Right renal cortex interstitium (tissue), 3 donors: ENCODE measurements around the gene PWWP2B. TPM values are rescaled to one million over a fixed set of nuclear protein-coding genes. Genes with fewer than 3 reads are reported as not detected.

Experiments
- DNase-seq, 3 donors: peaks; one replicate each; pipeline ENCODE4 v3.0.0-alpha.2; 2013; ENCODE audit warnings: low read depth in 3 of 3, low spot score in 2 of 3
- polyA plus RNA-seq, 3 donors: library from polyadenylated mRNA; unstranded; fragments of 120-200 nt; gene quantifications; one replicate each; pipeline ENCODE4 v1.2.1, GENCODE V29; 2013; ENCODE audit not compliant: insufficient read length in 3 of 3

Gene PWWP2B
- polyA plus RNA-seq, 3 donors, result 5.0 to 9.7 (median 8.2) TPM

GRCh38 chr10:132416566-132417256 lies 19.7 kb downstream of the PWWP2B start:
- no peak for DNase-seq

- no peak for DNase-seq
Observed at GRCh38 chr10:132417257-132417910, 20.4 kb downstream of the PWWP2B start.

GRCh38 chr10:132417957-132418441 lies 21.0 kb downstream of the PWWP2B start:
- DNase-seq, result no peak

GRCh38 chr10:132418527-132419416 lies 21.8 kb downstream of the PWWP2B start:
- no peak for DNase-seq

GRCh38 chr10:132419538-132420468 lies 22.8 kb downstream of the PWWP2B start:
- DNase-seq, result no peak

- DNase-seq, result no peak
Observed at GRCh38 chr10:132420469-132420980, 23.5 kb downstream of the PWWP2B start.

- no peak for DNase-seq
Observed at GRCh38 chr10:132420981-132421846, 24.2 kb downstream of the PWWP2B start.

- no peak for DNase-seq
Observed at GRCh38 chr10:132421847-132422751, 25.1 kb downstream of the PWWP2B start.

- no peak for DNase-seq
Observed at GRCh38 chr10:132422903-132423825, 26.2 kb downstream of the PWWP2B start.

GRCh38 chr10:132423966-132424861 lies 27.2 kb downstream of the PWWP2B start:
- DNase-seq, result no peak

- DNase-seq, result no peak
Observed at GRCh38 chr10:132425029-132425756, 28.2 kb downstream of the PWWP2B start.

- no peak for DNase-seq
Observed at GRCh38 chr10:132425757-132426155, 28.8 kb downstream of the PWWP2B start.

GRCh38 chr10:132427006-132427771 lies 30.2 kb downstream of the PWWP2B start:
- no peak for DNase-seq

GRCh38 chr10:132427939-132428367 lies 31.0 kb downstream of the PWWP2B start:
- no peak for DNase-seq
